DMS 273 treated with DMSO at 0.1 percent for 48 hours (cell line): ENCODE data around the gene YAF2.

ENCODE experiments used
- DNase-seq: peaks from one replicate; lab custom pipeline; 2025; lab: John Stamatoyannopoulos, UW

Gene YAF2

GRCh38 chr12:42238240-42239140 lies at the start of gene YAF2:
Gene YAF2, minus strand, starts transcription at chr12:42238248. Its CDS starts 68 bp downstream, at chr12:42238180.
- peak; percentile 46 for DNase-seq

- DNase-seq = no peak
Observed at GRCh38 chr12:42286741-42287140, 48.7 kb upstream of the YAF2 start.

GRCh38 chr12:42285431-42285830 lies 47.4 kb upstream of the YAF2 start:
- DNase-seq = no peak

- no peak for DNase-seq
Observed at GRCh38 chr12:42284876-42285275, 46.8 kb upstream of the YAF2 start.

- DNase-seq = no peak
Observed at GRCh38 chr12:42284157-42284556, 46.1 kb upstream of the YAF2 start.

- no peak for DNase-seq
Observed at GRCh38 chr12:42283739-42284138, 45.7 kb upstream of the YAF2 start.

- DNase-seq = no peak
Observed at GRCh38 chr12:42282294-42282693, 44.2 kb upstream of the YAF2 start.

- no peak for DNase-seq
Observed at GRCh38 chr12:42281844-42282243, 43.8 kb upstream of the YAF2 start.

- DNase-seq = no peak
Observed at GRCh38 chr12:42281278-42281677, 43.2 kb upstream of the YAF2 start.

GRCh38 chr12:42278128-42278510 lies 40.1 kb upstream of the YAF2 start:
- no peak for DNase-seq

- DNase-seq = no peak
Observed at GRCh38 chr12:42277396-42278127, 39.5 kb upstream of the YAF2 start.

GRCh38 chr12:42275499-42275898 lies 37.5 kb upstream of the YAF2 start:
- no peak for DNase-seq

- no peak for DNase-seq
Observed at GRCh38 chr12:42273706-42274105, 35.7 kb upstream of the YAF2 start.

GRCh38 chr12:42270596-42270995 lies 32.5 kb upstream of the YAF2 start:
- no peak for DNase-seq

- DNase-seq = no peak
Observed at GRCh38 chr12:42267413-42268190, 29.6 kb upstream of the YAF2 start.

- no peak for DNase-seq
Observed at GRCh38 chr12:42266579-42267230, 28.7 kb upstream of the YAF2 start.

- no peak for DNase-seq
Observed at GRCh38 chr12:42262271-42262670, 24.2 kb upstream of the YAF2 start.

- no peak for DNase-seq
Observed at GRCh38 chr12:42261708-42262107, 23.7 kb upstream of the YAF2 start.

GRCh38 chr12:42260518-42260917 lies 22.5 kb upstream of the YAF2 start:
- DNase-seq = no peak

- no peak for DNase-seq
Observed at GRCh38 chr12:42259699-42260098, 21.7 kb upstream of the YAF2 start.

- no peak for DNase-seq
Observed at GRCh38 chr12:42255866-42256261, 17.8 kb upstream of the YAF2 start.
